Muscle layer of duodenum (tissue), 2 donors: ENCODE data around the gene ROBO2.

Experiments
- H3K27ac ChIP-seq: one replicate; pipeline ENCODE4 v1.7.0; 2013; ENCODE audit warnings: mild to moderate bottlenecking, low read length
- H3K27me3 ChIP-seq: one replicate; pipeline ENCODE4 v1.7.0; 2013; ENCODE audit warnings: low read depth, mild to moderate bottlenecking, control low read depth, low read length
- H3K36me3 ChIP-seq, 2 donors: one replicate each; pipeline ENCODE4 v1.7.0; 2013; ENCODE audit warnings: low read length in 2 of 2, control low read depth in 1 of 2, mild to moderate bottlenecking in 1 of 2; ENCODE audit not compliant: insufficient read depth in 2 of 2, control insufficient read depth in 1 of 2
- H3K4me1 ChIP-seq, 2 donors: one replicate each; pipeline ENCODE4 v1.7.0; 2013; ENCODE audit warnings: low read length in 2 of 2, mild to moderate bottlenecking in 2 of 2, control low read depth in 1 of 2, moderate library complexity in 1 of 2; ENCODE audit not compliant: insufficient read depth in 2 of 2, control insufficient read depth in 1 of 2
- H3K4me3 ChIP-seq, 2 donors: one replicate each; pipeline ENCODE4 v1.7.0; 2013; ENCODE audit warnings: low read length in 2 of 2, low read depth in 1 of 2, mild to moderate bottlenecking in 1 of 2
- H3K9me3 ChIP-seq, 2 donors: one replicate each; pipeline ENCODE4 v1.7.0; 2013; ENCODE audit warnings: low read length in 2 of 2, control low read depth in 1 of 2, mild to moderate bottlenecking in 1 of 2; ENCODE audit not compliant: control insufficient read depth in 1 of 2
- donor health status: healthy.

Gene ROBO2

DNA sequence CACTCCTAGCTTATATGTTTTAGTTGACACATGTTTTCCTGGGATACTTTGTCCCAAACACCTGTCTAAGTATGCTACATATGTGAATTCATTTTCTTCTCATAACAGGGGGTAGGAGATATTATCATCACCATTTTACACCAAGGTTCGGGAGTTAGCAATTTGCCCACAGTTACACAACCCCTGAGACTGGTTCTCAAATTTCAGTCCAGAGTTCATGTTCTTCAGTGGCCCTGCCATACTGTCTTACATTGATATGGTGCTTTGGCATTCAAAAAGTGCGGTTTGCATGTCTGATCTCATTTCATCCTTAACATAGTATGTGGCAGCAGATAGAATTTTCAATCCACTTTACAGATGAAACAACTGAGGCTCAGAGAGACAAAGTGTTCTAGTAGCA lies 38.4 kb downstream of the ROBO2 start:
- Histone ChIP-seq H3K27ac (no peak overlapping the region), H3K27me3 (no peaks in the 10 kb centered on the region), H3K9me3 (no peaks in the 10 kb centered on the region), H3K4me1 (peaks cover 0 to 3% of the 10 kb centered on the region in 2 donors), H3K4me3 (no peak overlapping the region), H3K36me3 (no peaks in the 10 kb centered on the region)

DNA sequence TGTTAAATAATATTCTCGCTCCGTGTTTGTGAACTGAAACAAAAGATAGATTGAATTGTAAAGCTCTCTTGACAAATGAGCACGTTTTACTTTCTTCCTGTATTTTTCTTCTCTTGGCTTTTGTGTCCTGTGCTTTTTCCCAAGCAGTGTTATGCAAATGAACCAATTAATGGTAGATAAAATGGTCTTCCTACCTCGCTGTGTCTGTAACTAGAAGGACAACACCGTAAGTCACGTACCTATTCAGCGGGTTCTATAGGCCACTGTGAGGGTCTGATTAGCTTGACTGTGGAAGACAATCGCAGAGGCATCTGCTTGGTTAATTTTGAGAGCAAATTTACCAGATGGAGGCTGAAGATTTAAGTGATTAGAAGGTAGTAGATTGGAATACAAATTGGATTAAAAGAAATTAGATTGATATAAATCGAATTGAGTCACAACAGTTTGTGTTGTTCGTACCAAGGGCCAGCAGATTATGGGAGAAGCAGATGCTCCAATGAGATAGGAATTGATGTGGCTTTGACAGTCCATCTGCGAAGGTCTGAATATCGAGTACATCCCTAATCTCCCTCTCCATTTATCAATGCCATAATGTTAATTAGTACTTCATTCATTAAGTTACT lies 40.2 kb downstream of the ROBO2 start:
- Histone ChIP-seq H3K4me1 (peaks cover 0 to 3% of the 10 kb centered on the region in 2 donors), H3K9me3 (no peaks in the 10 kb centered on the region), H3K27me3 (no peaks in the 10 kb centered on the region), H3K36me3 (no peaks in the 10 kb centered on the region), H3K4me3 (no peak overlapping the region), H3K27ac (no peak overlapping the region)

DNA sequence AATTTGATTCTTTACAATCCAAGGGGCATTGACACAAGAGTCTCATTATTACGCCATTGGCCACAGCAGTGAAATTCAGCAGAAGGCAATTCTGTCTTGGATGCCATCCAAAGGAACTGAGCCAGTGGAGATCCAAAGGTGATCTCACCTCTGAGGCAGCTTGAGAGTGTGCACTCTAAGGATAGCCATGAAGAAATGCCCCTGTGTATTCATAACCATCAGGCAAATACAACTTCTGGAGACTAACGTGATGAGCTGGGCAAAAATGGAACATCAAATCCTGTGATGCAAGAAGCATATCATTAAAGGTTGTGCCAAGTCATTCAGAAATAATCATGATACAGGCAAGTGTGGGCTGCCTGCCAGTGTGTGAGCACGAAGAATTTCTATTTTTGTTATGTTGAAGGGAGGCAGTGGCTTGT lies 41.4 kb downstream of the ROBO2 start:
- no peaks in the 10 kb centered on the region for H3K27me3 ChIP-seq
- H3K4me1 ChIP-seq: peaks cover 0 to 3% of the 10 kb centered on the region in 2 donors
- no peak overlapping the region for H3K4me3 ChIP-seq
- H3K36me3 ChIP-seq: no peaks in the 10 kb centered on the region
- H3K9me3 ChIP-seq: no peaks in the 10 kb centered on the region
- H3K27ac ChIP-seq: no peak overlapping the region

DNA sequence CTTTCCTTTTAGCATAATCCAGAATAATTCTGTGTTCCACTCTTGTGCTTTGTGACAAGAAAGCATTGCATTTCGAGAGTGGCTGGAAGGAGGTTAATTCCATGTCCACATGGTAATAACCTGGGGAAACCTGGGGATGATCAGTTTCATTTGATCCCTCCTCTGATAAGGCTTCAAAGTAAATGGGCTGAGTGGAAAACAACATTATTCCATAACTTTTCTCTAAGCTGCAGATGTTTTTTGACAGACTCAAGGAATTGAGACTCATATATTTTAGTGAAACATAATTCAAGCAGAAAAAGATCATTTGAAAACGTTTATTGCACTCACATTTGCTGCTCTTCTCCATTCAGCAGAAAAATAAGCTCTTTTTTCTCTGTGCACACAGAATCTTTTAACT lies 44.6 kb downstream of the ROBO2 start:
- no peak overlapping the region for H3K4me3 ChIP-seq
- no peaks in the 10 kb centered on the region for H3K9me3 ChIP-seq
- no peaks in the 10 kb centered on the region for H3K36me3 ChIP-seq
- no peak overlapping the region for H3K27ac ChIP-seq
- H3K4me1 ChIP-seq: peaks cover 0 to 3% of the 10 kb centered on the region in 2 donors
- H3K27me3 ChIP-seq: no peaks in the 10 kb centered on the region

DNA sequence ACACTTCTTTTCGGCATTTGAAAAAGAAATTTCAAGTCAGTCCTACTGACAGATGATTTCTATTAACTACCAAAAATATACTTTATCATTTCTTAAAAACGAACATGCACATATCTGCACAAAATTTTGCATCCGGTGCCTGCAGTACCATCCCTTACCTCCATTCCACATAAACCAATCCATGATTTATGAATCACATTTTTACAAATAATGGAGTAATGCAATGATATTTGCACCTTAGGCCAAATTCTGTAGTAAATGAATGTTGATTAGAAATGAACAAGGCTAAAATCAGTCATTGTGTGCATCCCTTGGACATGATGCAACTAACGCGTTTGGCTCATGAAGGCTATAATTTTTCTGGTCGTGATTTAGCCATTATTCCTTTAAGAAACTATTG lies 46.5 kb downstream of the ROBO2 start:
- H3K36me3 ChIP-seq: no peaks in the 10 kb centered on the region
- H3K4me3 ChIP-seq: no peak overlapping the region
- H3K9me3 ChIP-seq: no peaks in the 10 kb centered on the region
- H3K27ac ChIP-seq: no peak overlapping the region
- H3K27me3 ChIP-seq: no peaks in the 10 kb centered on the region
- no peaks in the 10 kb centered on the region for H3K4me1 ChIP-seq

DNA sequence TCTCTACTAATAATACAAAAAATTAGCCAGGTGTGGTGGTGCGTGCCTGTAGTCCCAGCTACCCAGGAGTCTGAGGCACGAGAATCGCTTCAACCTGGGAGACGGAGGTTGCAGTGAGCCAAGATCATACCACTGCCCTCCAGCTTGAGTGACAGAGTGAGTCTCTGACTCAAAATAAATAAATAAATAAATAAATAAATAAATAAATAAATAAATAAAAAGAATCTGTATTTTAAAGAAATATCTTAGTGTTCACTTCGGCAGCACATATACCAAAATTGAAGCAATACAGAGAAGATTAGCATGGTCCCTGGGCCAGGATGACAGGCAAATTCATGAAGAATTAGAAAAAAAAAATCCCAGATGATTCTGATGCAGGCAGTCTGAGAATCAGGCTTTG lies 51.9 kb downstream of the ROBO2 start:
- Histone ChIP-seq H3K27me3 (no peaks in the 10 kb centered on the region), H3K4me3 (no peak overlapping the region), H3K27ac (no peak overlapping the region), H3K4me1 (no peaks in the 10 kb centered on the region), H3K36me3 (no peaks in the 10 kb centered on the region), H3K9me3 (no peaks in the 10 kb centered on the region)

DNA sequence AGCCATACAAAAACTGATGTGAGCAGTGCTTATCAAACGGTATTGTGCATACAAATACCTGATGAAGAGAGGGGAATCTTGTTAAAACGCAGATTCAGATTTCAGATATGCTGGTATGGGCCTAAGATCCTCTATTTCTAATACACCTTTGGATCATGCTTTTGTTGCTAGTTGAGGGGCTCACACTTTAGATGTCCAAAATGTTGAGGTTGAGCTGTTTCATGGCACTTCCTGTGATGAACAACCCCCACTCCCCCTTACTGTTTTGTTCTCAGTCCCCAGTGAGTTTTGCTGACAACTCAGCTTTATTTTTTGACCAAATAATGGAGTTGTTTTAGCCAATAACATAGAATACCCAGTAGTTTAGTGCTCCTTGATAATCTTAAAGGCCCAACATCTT lies 53.2 kb downstream of the ROBO2 start:
- H3K27me3 ChIP-seq: no peaks in the 10 kb centered on the region
- no peak overlapping the region for H3K4me3 ChIP-seq
- no peaks in the 10 kb centered on the region for H3K9me3 ChIP-seq
- H3K27ac ChIP-seq: no peak overlapping the region
- H3K36me3 ChIP-seq: no peaks in the 10 kb centered on the region
- H3K4me1 ChIP-seq: no peaks in the 10 kb centered on the region

DNA sequence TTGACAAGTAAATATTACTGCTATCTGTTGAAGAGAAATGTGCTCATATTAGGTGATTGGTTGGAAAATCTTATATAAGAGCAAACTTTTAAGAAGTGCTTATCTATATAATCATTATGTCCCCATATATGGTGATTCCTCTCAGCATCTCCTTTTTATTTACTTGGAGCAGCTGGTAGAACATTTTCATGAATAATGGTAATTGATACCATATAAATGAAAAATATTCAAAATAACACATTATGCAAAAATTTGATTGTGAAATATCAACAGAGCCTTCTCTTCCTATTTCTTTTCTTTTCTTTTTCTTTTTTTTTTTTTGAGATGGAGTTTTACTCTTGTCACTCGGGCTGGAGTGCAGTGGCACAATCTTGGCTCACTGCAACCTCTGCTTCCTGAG lies 56.2 kb downstream of the ROBO2 start:
- Histone ChIP-seq H3K9me3 (no peaks in the 10 kb centered on the region), H3K4me1 (no peaks in the 10 kb centered on the region), H3K27ac (no peak overlapping the region), H3K27me3 (no peaks in the 10 kb centered on the region), H3K36me3 (no peaks in the 10 kb centered on the region), H3K4me3 (no peak overlapping the region)

DNA sequence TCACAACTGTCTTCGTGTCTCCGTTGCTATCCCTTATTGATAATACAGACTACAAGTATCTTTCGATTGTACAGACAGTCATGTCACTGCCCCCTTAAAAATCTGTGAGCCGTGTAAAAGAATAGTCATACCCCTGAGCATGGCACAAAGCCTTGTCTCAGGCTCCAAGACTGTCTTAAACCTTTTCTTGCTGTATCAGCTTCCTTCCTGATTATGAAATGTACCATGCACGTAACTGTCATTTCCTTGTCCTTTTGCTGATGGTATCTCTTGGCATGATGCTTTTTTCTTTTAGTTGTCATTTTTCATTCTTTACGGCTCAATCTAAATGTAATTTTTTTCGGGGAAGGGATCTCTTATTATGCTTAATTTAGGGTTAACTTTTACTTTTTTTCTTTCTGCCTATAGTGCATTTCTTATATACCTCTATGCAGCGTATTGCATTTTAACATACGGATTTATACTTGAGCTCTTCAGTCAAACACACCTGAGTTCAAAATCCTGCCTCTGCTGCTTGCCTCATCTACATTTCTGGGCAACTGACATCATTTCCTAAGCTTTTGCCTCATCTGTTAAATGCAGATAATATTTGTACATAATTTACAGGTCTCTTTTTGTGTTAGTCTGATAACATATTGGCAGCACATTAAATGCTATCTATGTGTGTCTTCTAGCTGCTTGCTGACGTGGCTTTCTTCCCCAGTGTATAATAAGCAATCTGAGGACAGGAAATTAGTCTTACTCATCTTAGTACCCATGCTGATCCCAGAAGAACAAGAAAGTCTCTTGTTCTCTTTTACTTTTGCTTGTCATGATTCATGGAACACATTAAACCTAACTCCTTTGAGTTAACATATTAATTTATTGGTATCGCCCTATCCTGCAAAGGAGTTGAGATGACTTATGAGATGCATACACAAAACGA lies 57.3 kb downstream of the ROBO2 start:
- H3K4me1 ChIP-seq: no peaks in the 10 kb centered on the region
- H3K9me3 ChIP-seq: no peaks in the 10 kb centered on the region
- no peak overlapping the region for H3K4me3 ChIP-seq
- no peaks in the 10 kb centered on the region for H3K27me3 ChIP-seq
- no peaks in the 10 kb centered on the region for H3K36me3 ChIP-seq
- H3K27ac ChIP-seq: no peak overlapping the region

DNA sequence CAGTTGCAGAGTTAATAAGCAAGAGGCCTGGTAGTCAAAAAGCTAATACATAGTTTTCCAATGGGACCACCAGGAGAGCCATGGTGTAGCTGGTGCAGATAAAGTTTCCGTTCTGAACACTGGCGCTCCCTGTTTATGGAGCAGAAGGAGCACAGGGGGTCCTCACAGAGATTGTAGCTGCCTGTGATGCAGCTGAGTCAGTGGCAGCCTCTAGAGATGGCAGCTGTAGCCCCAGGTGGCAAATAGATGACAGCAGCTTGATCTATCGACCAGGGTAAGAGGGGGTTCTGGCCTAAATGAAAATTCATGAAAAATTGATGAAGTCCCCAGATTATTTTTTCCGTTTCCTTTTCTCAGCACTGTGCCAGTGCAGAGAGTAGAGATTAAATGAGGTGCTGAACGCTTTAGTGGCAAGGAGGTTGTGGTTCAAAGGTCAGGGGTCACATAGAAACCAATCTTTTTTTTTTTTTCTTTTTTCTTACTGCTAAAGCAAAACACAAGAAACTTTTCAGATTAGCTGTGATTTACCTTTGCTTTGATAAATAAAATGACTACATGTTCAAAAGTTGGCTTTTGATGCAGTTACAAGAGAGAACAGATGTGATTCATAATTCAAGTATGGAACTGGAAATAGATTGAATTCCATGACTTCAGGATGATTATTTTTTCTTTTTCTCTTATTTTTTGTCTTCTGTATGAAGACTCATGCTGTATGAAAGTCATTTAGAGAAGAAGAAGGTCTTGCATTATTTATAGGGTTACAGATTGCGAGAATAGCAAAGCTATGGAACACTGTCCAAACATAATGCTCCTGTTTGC lies 63.3 kb downstream of the ROBO2 start:
- Histone ChIP-seq H3K27ac (no peak overlapping the region), H3K9me3 (no peaks in the 10 kb centered on the region), H3K36me3 (no peaks in the 10 kb centered on the region), H3K4me1 (no peaks in the 10 kb centered on the region), H3K27me3 (no peaks in the 10 kb centered on the region), H3K4me3 (no peak overlapping the region)

DNA sequence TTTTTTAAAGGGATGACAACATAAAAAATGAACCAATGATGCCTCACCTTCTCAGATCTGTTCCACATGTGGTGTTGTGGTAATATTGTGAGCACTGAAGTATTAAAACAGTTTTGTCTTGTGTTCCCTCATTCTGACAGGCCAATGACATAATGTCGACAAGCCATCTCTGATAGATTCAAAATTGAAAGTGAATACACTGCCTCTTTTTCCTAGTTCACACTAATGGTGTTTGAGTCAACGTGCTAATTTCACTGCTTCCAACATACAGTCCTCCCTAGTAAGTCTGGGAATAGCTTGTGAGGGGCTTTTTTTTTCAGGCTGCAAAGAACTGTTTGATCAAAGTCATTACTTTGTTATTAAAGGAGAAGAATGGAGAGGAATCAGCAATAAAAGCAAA lies 82.8 kb downstream of the ROBO2 start:
- Histone ChIP-seq H3K36me3 (no peaks in the 10 kb centered on the region), H3K4me1 (no peaks in the 10 kb centered on the region), H3K27me3 (no peaks in the 10 kb centered on the region), H3K4me3 (no peak overlapping the region), H3K9me3 (no peaks in the 10 kb centered on the region), H3K27ac (no peak overlapping the region)
